HepG2 (cell line): ENCODE measurements around the gene TLE1. TPM values are rescaled to one million over a fixed set of nuclear protein-coding genes. Genes with fewer than 3 reads are reported as not detected.

Experiments
- BORCS8-MEF2B ChIP-seq: sonication (generic); formaldehyde crosslinking; IDR thresholded peaks from 2 replicates; pipeline ENCODE4 v1.8.0; 2022; ENCODE audit warnings: mild to moderate bottlenecking, missing genetic modification reagents
- DNMT1 ChIP-seq: sonication (generic); formaldehyde crosslinking; IDR thresholded peaks from 2 replicates; pipeline ENCODE4 v1.5.1; 2020; ENCODE audit warnings: mild to moderate bottlenecking, missing genetic modification reagents
- FOSL2 ChIP-seq: sonication (generic); formaldehyde crosslinking; IDR thresholded peaks from 2 replicates; pipeline ENCODE4 v1.4.0; 2020; ENCODE audit warnings: missing genetic modification reagents
- FOXA1 ChIP-seq, 2 experiments: fragments of 450-650 bp in 1 of 2; sonication (generic) in 1 of 2; formaldehyde crosslinking in 1 of 2; IDR thresholded peaks; 2 replicates each; pipeline versions ENCODE4 v1.4.0 to v1.6.1; 2016 to 2020; ENCODE audit warnings: missing genetic modification reagents in 1 of 2
- GZF1 ChIP-seq: sonication (generic); formaldehyde crosslinking; IDR thresholded peaks from 2 replicates; pipeline ENCODE4 v1.5.1; 2020; ENCODE audit warnings: mild to moderate bottlenecking, missing genetic modification reagents
- LCORL ChIP-seq, 2 experiments: fragments of 450-650 bp in 1 of 2; sonication (generic) in 1 of 2; formaldehyde crosslinking in 1 of 2; IDR thresholded peaks; 2 replicates each; pipeline versions ENCODE4 v1.5.0 to v1.6.1; 2017 to 2020; ENCODE audit warnings: antibody characterized with exemption in 1 of 2, missing genetic modification reagents in 1 of 2
- MEIS1 ChIP-seq: sonication (generic); formaldehyde crosslinking; IDR thresholded peaks from 2 replicates; pipeline ENCODE4 v1.9.0; 2021; ENCODE audit warnings: mild to moderate bottlenecking, missing genetic modification reagents, moderate library complexity, borderline replicate concordance
- NAIF1 ChIP-seq: sonication (generic); formaldehyde crosslinking; IDR thresholded peaks from 2 replicates; pipeline ENCODE4 v1.5.0; 2020; ENCODE audit warnings: mild to moderate bottlenecking, missing genetic modification reagents, borderline replicate concordance
- NFIC ChIP-seq: IDR thresholded peaks from 2 replicates; pipeline ENCODE4 v1.6.1; 2012; ENCODE audit warnings: mild to moderate bottlenecking, low read length, inconsistent platforms
- PRMT3 ChIP-seq: sonication (generic); formaldehyde crosslinking; IDR thresholded peaks from 2 replicates; pipeline ENCODE4 v1.8.1; 2022; ENCODE audit warnings: low read depth, mild to moderate bottlenecking, moderate library complexity, missing genetic modification reagents, borderline replicate concordance
- RFXANK ChIP-seq: IDR thresholded peaks from 2 replicates; pipeline ENCODE4 v1.6.1; 2016
- RNF2 ChIP-seq: fragments of 450-650 bp; conservative IDR thresholded peaks from 2 replicates; pipeline ENCODE4 v1.6.1; 2016; ENCODE audit warnings: low read depth
- TEAD2 ChIP-seq: sonication (generic); formaldehyde crosslinking; IDR thresholded peaks from 2 replicates; pipeline ENCODE4 v1.9.0; 2021; ENCODE audit warnings: missing genetic modification reagents
- ZFY ChIP-seq: sonication (generic); formaldehyde crosslinking; IDR thresholded peaks from 2 replicates; pipeline ENCODE4 v1.4.0; 2020; ENCODE audit warnings: missing genetic modification reagents
- ZNF10 ChIP-seq: sonication (generic); formaldehyde crosslinking; IDR thresholded peaks from 2 replicates; pipeline ENCODE4 v1.4.0; 2020; ENCODE audit warnings: mild to moderate bottlenecking, low read depth, missing genetic modification reagents, borderline replicate concordance
- ZNF451 ChIP-seq: sonication (generic); formaldehyde crosslinking; IDR thresholded peaks from 2 replicates; pipeline ENCODE4 v1.5.0; 2020; ENCODE audit warnings: mild to moderate bottlenecking, missing genetic modification reagents
- ZNF570 ChIP-seq: sonication (generic); formaldehyde crosslinking; IDR thresholded peaks from 2 replicates; pipeline ENCODE4 v1.4.0; 2020; ENCODE audit warnings: mild to moderate bottlenecking, missing genetic modification reagents, borderline replicate concordance
- polyA plus RNA-seq, 8 experiments: library from polyadenylated mRNA; depleted of rRNA in 3 of 8; stranded (reverse) in 7 of 8; unstranded in 1 of 8; fragments of >200 nt; fragmentation: Illumina TruSeq in 4 of 8; extraction: Trizol in 4 of 8; gene quantifications; 2 replicates each; pipeline versions ENCODE4 v1.2.1 to v1.2.3, GENCODE V29; 2011 to 2016; ENCODE audit warnings: low read depth in 4 of 8, missing spikeins in 1 of 8, mixed read lengths in 1 of 8; ENCODE audit not compliant: insufficient read depth in 1 of 8
- total RNA-seq, 5 experiments: library from RNA; depleted of rRNA; stranded (reverse); fragments of >200 nt; fragmentation: Illumina TruSeq; extraction: Trizol; gene quantifications; 2 replicates each; pipeline ENCODE4 v1.2.3, GENCODE V29; 2016; ENCODE audit warnings: low read depth in 1 of 5
- TF ChIP-seq, protein P1 (sequence below): IDR thresholded peaks from 2 replicates; pipeline ENCODE4 v1.6.1; 2016
- TF ChIP-seq, protein P2 (sequence below): conservative IDR thresholded peaks from 2 replicates; pipeline ENCODE4 v1.6.1; 2018; ENCODE audit warnings: missing genetic modification reagents
- TF ChIP-seq, protein P3 (sequence below): sonication (generic); formaldehyde crosslinking; IDR thresholded peaks from 2 replicates; pipeline ENCODE4 v1.5.0; 2020; ENCODE audit warnings: missing genetic modification reagents
- TF ChIP-seq, protein P4 (sequence below): sonication (generic); formaldehyde crosslinking; IDR thresholded peaks from 2 replicates; pipeline ENCODE4 v1.9.0; 2022; ENCODE audit warnings: low read depth, missing genetic modification reagents
- TF ChIP-seq, protein P5 (sequence below): sonication (generic); formaldehyde crosslinking; IDR thresholded peaks from 2 replicates; pipeline ENCODE4 v1.4.0; 2020; ENCODE audit warnings: low read depth, missing genetic modification reagents

The TLE1 gene
- total and polyA plus RNA-seq, 2 of the 13 experiments (the other 11 are each of a cell fraction or from before 2014, with no cell fraction given): 35.9 to 109 TPM

DNA sequence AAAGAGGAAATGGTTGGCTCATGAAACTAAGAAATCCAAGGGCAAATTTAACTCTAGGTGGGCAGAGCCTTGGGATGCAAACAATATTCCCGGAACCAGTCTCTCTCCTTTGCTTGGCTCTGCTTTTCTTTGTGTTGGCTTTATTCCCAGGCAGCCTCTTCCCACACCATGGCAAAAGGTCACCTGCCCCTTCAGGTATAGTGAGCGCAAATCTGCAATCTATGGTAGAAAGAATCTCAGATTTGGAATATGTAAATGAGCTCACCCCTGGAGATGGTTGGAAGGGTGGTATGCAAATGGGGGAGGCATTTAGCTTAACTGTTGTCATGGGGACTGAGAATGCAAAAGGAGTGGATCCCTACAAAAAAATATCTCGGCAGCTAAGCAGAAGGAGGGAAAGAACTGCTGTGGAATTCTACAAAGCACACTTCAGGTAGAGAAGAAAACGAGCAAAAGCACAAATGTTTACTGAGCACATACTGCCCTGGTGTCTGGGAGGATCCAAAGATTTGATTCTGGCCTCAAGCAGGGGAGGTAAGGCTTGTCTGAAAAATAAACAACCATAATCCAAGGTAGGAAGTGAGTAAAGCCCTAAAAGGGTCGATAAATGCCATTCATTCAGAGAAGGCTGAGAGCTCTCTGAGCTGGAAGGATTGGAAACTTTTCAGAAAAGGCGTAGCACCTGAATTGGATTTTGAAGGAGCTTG is 139.7 kb downstream of the TLE1 start (continued):
- TF ChIP-seq ZNF10 (CRISPR knock-in tag) (no peak), PRMT3 (no peak), RFXANK (no peak), TEAD2 (CRISPR knock-in tag) (no peak), RNF2 (no peak), ZFY (no peak), NFIC (peak; percentile 62; the same call in 1 of the 2 replicates), FOSL2 (CRISPR knock-in tag) (peak; percentile 68), LCORL (IDR thresholded peaks at IDR 0.05) (no peak), LCORL (CRISPR knock-in tag; IDR thresholded peaks at IDR 0.05) (peak; percentile 59), NAIF1 (CRISPR knock-in tag) (no peak), ZNF570 (CRISPR knock-in tag) (no peak), BORCS8-MEF2B (no peak), GZF1 (CRISPR knock-in tag) (0 out of 2 replicates have a peak, but pooled peaks have one; percentile 36), MEIS1 (CRISPR knock-in tag) (peak; percentile 38; the same call in 1 of the 2 replicates), FOXA1 (IDR thresholded peaks at IDR 0.05) (no peak), FOXA1 (CRISPR knock-in tag; IDR thresholded peaks at IDR 0.05) (peak; percentile 77), DNMT1 (CRISPR knock-in tag) (no peak), ZNF451 (no peak)
- TF ChIP-seq, protein P1, sequence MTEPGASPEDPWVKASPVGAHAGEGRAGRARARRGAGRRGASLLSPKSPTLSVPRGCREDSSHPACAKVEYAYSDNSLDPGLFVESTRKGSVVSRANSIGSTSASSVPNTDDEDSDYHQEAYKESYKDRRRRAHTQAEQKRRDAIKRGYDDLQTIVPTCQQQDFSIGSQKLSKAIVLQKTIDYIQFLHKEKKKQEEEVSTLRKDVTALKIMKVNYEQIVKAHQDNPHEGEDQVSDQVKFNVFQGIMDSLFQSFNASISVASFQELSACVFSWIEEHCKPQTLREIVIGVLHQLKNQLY (CRISPR knock-in tag): peak; percentile 56; the same call in 1 of the 2 replicates
- TF ChIP-seq, protein P2, sequence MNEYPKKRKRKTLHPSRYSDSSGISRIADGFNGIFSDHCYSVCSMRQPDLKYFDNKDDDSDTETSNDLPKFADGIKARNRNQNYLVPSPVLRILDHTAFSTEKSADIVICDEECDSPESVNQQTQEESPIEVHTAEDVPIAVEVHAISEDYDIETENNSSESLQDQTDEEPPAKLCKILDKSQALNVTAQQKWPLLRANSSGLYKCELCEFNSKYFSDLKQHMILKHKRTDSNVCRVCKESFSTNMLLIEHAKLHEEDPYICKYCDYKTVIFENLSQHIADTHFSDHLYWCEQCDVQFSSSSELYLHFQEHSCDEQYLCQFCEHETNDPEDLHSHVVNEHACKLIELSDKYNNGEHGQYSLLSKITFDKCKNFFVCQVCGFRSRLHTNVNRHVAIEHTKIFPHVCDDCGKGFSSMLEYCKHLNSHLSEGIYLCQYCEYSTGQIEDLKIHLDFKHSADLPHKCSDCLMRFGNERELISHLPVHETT (CRISPR knock-in tag): no peak
- TF ChIP-seq, protein P3, sequence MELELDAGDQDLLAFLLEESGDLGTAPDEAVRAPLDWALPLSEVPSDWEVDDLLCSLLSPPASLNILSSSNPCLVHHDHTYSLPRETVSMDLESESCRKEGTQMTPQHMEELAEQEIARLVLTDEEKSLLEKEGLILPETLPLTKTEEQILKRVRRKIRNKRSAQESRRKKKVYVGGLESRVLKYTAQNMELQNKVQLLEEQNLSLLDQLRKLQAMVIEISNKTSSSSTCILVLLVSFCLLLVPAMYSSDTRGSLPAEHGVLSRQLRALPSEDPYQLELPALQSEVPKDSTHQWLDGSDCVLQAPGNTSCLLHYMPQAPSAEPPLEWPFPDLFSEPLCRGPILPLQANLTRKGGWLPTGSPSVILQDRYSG (CRISPR knock-in tag): no peak
- TF ChIP-seq, protein P4, sequence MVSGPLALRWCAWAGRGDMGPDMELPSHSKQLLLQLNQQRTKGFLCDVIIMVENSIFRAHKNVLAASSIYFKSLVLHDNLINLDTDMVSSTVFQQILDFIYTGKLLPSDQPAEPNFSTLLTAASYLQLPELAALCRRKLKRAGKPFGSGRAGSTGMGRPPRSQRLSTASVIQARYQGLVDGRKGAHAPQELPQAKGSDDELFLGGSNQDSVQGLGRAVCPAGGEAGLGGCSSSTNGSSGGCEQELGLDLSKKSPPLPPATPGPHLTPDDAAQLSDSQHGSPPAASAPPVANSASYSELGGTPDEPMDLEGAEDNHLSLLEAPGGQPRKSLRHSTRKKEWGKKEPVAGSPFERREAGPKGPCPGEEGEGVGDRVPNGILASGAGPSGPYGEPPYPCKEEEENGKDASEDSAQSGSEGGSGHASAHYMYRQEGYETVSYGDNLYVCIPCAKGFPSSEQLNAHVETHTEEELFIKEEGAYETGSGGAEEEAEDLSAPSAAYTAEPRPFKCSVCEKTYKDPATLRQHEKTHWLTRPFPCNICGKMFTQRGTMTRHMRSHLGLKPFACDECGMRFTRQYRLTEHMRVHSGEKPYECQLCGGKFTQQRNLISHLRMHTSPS (CRISPR knock-in tag): no peak
- TF ChIP-seq, protein P5, sequence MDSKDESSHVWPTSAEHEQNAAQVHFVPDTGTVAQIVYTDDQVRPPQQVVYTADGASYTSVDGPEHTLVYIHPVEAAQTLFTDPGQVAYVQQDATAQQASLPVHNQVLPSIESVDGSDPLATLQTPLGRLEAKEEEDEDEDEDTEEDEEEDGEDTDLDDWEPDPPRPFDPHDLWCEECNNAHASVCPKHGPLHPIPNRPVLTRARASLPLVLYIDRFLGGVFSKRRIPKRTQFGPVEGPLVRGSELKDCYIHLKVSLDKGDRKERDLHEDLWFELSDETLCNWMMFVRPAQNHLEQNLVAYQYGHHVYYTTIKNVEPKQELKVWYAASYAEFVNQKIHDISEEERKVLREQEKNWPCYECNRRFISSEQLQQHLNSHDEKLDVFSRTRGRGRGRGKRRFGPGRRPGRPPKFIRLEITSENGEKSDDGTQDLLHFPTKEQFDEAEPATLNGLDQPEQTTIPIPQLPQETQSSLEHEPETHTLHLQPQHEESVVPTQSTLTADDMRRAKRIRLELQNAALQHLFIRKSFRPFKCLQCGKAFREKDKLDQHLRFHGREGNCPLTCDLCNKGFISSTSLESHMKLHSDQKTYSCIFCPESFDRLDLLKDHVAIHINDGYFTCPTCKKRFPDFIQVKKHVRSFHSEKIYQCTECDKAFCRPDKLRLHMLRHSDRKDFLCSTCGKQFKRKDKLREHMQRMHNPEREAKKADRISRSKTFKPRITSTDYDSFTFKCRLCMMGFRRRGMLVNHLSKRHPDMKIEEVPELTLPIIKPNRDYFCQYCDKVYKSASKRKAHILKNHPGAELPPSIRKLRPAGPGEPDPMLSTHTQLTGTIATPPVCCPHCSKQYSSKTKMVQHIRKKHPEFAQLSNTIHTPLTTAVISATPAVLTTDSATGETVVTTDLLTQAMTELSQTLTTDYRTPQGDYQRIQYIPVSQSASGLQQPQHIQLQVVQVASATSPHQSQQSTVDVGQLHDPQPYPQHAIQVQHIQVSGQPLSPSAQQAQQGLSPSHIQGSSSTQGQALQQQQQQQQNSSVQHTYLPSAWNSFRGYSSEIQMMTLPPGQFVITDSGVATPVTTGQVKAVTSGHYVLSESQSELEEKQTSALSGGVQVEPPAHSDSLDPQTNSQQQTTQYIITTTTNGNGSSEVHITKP (CRISPR knock-in tag): peak; percentile 71; the same call in 1 of the 2 replicates
